ENCODE measurements around the gene RIMS3.

The RIMS3 gene

GRCh38 chr1:40650075-40650474 lies 15.4 kb downstream of the RIMS3 start:
- ATAC-seq (peak; percentile 70), DNase-seq (no peak)
- H3K4me1 Mint-ChIP-seq: peaks cover 13% of the 10 kb centered on the region
- no peak overlapping the region for H3K27ac Mint-ChIP-seq
- peaks cover 30% of the 10 kb centered on the region for H3K27me3 Mint-ChIP-seq
- H3K4me3 Mint-ChIP-seq: no peak overlapping the region
- no peaks in the 10 kb centered on the region for H3K9me3 Mint-ChIP-seq

- Mint-ChIP-seq H3K4me1 (peaks cover 13% of the 10 kb centered on the region), H3K4me3 (no peak overlapping the region), H3K9me3 (no peaks in the 10 kb centered on the region), H3K27me3 (peaks cover 25% of the 10 kb centered on the region), H3K27ac (no peak overlapping the region)
- DNase-seq (no peak), ATAC-seq (no peak)
Measured at GRCh38 chr1:40649592-40649930, 15.9 kb downstream of the RIMS3 start.

- peaks cover 13% of the 10 kb centered on the region for H3K4me1 Mint-ChIP-seq
- no peaks in the 10 kb centered on the region for H3K9me3 Mint-ChIP-seq
- H3K27me3 Mint-ChIP-seq: peaks cover 20% of the 10 kb centered on the region
- ATAC-seq: no peak
- no peak overlapping the region for H3K4me3 Mint-ChIP-seq
- no peak overlapping the region for H3K27ac Mint-ChIP-seq
- no peak for DNase-seq
Measured at GRCh38 chr1:40648928-40649591, 16.4 kb downstream of the RIMS3 start.

- Mint-ChIP-seq H3K27ac (no peak overlapping the region), H3K4me1 (peaks cover 13% of the 10 kb centered on the region), H3K4me3 (no peak overlapping the region), H3K9me3 (no peaks in the 10 kb centered on the region), H3K27me3 (peaks cover 20% of the 10 kb centered on the region)
- ATAC-seq: no peak
- DNase-seq: no peak
Measured at GRCh38 chr1:40648200-40648599, 17.3 kb downstream of the RIMS3 start.

- no peak overlapping the region for H3K4me3 Mint-ChIP-seq
- no peaks in the 10 kb centered on the region for H3K9me3 Mint-ChIP-seq
- ATAC-seq (no peak), DNase-seq (no peak)
- peaks cover 20% of the 10 kb centered on the region for H3K27me3 Mint-ChIP-seq
- peaks cover 18% of the 10 kb centered on the region for H3K4me1 Mint-ChIP-seq
- H3K27ac Mint-ChIP-seq: no peak overlapping the region
Measured at GRCh38 chr1:40646315-40646714, 19.2 kb downstream of the RIMS3 start.

- ATAC-seq (no peak), DNase-seq (no peak)
- Mint-ChIP-seq H3K9me3 (no peaks in the 10 kb centered on the region), H3K4me3 (no peak overlapping the region), H3K4me1 (peaks cover 29% of the 10 kb centered on the region), H3K27ac (peak overlapping the region in 1 of 2 donors; percentile 38), H3K27me3 (peaks cover 23% of the 10 kb centered on the region)
Measured at GRCh38 chr1:40645118-40645680, 20.3 kb downstream of the RIMS3 start.

GRCh38 chr1:40641601-40642242 lies 23.8 kb downstream of the RIMS3 start:
- peaks cover 8% of the 10 kb centered on the region for H3K27me3 Mint-ChIP-seq
- H3K4me3 Mint-ChIP-seq: no peak overlapping the region
- H3K27ac Mint-ChIP-seq: no peak overlapping the region
- H3K4me1 Mint-ChIP-seq: peaks cover 37% of the 10 kb centered on the region
- no peaks in the 10 kb centered on the region for H3K9me3 Mint-ChIP-seq
- ATAC-seq (no peak), DNase-seq (no peak)

- DNase-seq (no peak), ATAC-seq (peak; percentile 70)
- H3K4me3 Mint-ChIP-seq: no peak overlapping the region
- H3K9me3 Mint-ChIP-seq: peaks cover 0 to 12% of the 10 kb centered on the region in 2 donors
- H3K4me1 Mint-ChIP-seq: peaks cover 46% of the 10 kb centered on the region
- H3K27ac Mint-ChIP-seq: peak overlapping the region in 1 of 2 donors; percentile 34
- H3K27me3 Mint-ChIP-seq: peaks cover 8% of the 10 kb centered on the region
Measured at GRCh38 chr1:40640314-40641076, 25.0 kb downstream of the RIMS3 start.

- H3K9me3 Mint-ChIP-seq: peaks cover 0 to 14% of the 10 kb centered on the region in 2 donors
- peaks cover 61% of the 10 kb centered on the region for H3K4me1 Mint-ChIP-seq
- peaks cover 8% of the 10 kb centered on the region for H3K27me3 Mint-ChIP-seq
- DNase-seq (no peak), ATAC-seq (no peak)
- peak overlapping the region in 1 of 2 donors; percentile 14 for H3K27ac Mint-ChIP-seq
- no peak overlapping the region for H3K4me3 Mint-ChIP-seq
Measured at GRCh38 chr1:40638097-40639036, 27.1 kb downstream of the RIMS3 start.

- ATAC-seq (peak; percentile 70), DNase-seq (no peak)
- H3K9me3 Mint-ChIP-seq: peaks cover 0 to 14% of the 10 kb centered on the region in 2 donors
- H3K27me3 Mint-ChIP-seq: peaks cover 8% of the 10 kb centered on the region
- H3K4me1 Mint-ChIP-seq: peaks cover 61% of the 10 kb centered on the region
- H3K4me3 Mint-ChIP-seq: no peak overlapping the region
- no peak overlapping the region for H3K27ac Mint-ChIP-seq
Measured at GRCh38 chr1:40637470-40638007, 27.9 kb downstream of the RIMS3 start.

- DNase-seq (no peak), ATAC-seq (no peak)
- Mint-ChIP-seq H3K4me1 (peaks cover 61% of the 10 kb centered on the region), H3K4me3 (no peak overlapping the region), H3K27ac (no peak overlapping the region), H3K27me3 (peaks cover 8% of the 10 kb centered on the region), H3K9me3 (peaks cover 0 to 14% of the 10 kb centered on the region in 2 donors)
Measured at GRCh38 chr1:40636777-40637176, 28.7 kb downstream of the RIMS3 start.

- Mint-ChIP-seq H3K4me3 (no peak overlapping the region), H3K9me3 (peaks cover 0 to 14% of the 10 kb centered on the region in 2 donors), H3K4me1 (peaks cover 53% of the 10 kb centered on the region), H3K27ac (peak overlapping the region; percentile 77 to 95), H3K27me3 (peaks cover 8% of the 10 kb centered on the region)
- no peak for ATAC-seq
- DNase-seq: no peak
Measured at GRCh38 chr1:40635763-40636500, 29.6 kb downstream of the RIMS3 start.

- no peak for ATAC-seq
- Mint-ChIP-seq H3K4me1 (peaks cover 49% of the 10 kb centered on the region), H3K27ac (peak overlapping the region in 1 of 2 donors; percentile 95), H3K4me3 (no peak overlapping the region), H3K9me3 (peaks cover 0 to 14% of the 10 kb centered on the region in 2 donors), H3K27me3 (peaks cover 3% of the 10 kb centered on the region)
- no peak for DNase-seq
Measured at GRCh38 chr1:40634901-40635655, 30.4 kb downstream of the RIMS3 start.

Measured in stimulated activated naive CD8-positive, alpha-beta T cell treated with anti-CD3 and anti-CD28 coated beads, Interleukin-15, amount 100 ng/mL, for 72 hours (primary cell).